SU-DHL-6 (cell line): ENCODE data around the gene ACY1.

Experiments used
- H2AFZ ChIP-seq: fragments of 200-600 bp; sonication (generic); 2 replicates; pipeline ENCODE4 v1.6.1; 2014; ENCODE audit warnings: low read depth, mild to moderate bottlenecking, moderate library complexity, mixed read lengths, antibody characterized with exemption, low read length; ENCODE audit not compliant: severe bottlenecking
- H3F3A ChIP-seq: fragments of 200-600 bp; shearing (Covaris generic); 2 replicates; pipeline ENCODE4 v1.6.0; 2016; ENCODE audit warnings: antibody characterized with exemption, mild to moderate bottlenecking; ENCODE audit not compliant: insufficient read depth
- H3K27ac ChIP-seq: fragments of 200-600 bp; sonication (generic); 2 replicates; pipeline ENCODE4 v1.5.1; 2016; ENCODE audit warnings: low read depth, mild to moderate bottlenecking, low read length, moderate library complexity, mixed read lengths
- H3K27me3 ChIP-seq: fragments of 200-600 bp; sonication (generic), shearing (Covaris generic); 2 replicates; pipeline ENCODE4 v1.6.0; 2014; ENCODE audit warnings: mild to moderate bottlenecking, low read length
- H3K36me3 ChIP-seq: fragments of 200-600 bp; sonication (generic); 2 replicates; pipeline ENCODE4 v1.6.1; 2014; ENCODE audit warnings: mild to moderate bottlenecking, low read length, mixed read lengths
- H3K4me2 ChIP-seq: fragments of 300-600, 200-600 bp; shearing (Covaris generic), sonication (generic); 2 replicates; pipeline ENCODE4 v1.6.0; 2014; ENCODE audit warnings: low read length, low read depth, mild to moderate bottlenecking; ENCODE audit not compliant: poor library complexity, severe bottlenecking
- H3K4me3 ChIP-seq: fragments of 200-600 bp; sonication (generic); 2 replicates; pipeline ENCODE4 v1.5.1; 2014; ENCODE audit warnings: antibody characterized with exemption, low read length, mild to moderate bottlenecking, mixed read lengths; ENCODE audit not compliant: insufficient read depth, poor library complexity, severe bottlenecking
- H3K79me2 ChIP-seq: fragments of 200-600 bp; sonication (generic); 2 replicates; pipeline ENCODE4 v1.6.1; 2014; ENCODE audit warnings: mild to moderate bottlenecking, low read length, moderate library complexity; ENCODE audit not compliant: insufficient read depth
- H3K9ac ChIP-seq: fragments of 200-600 bp; sonication (generic); 2 replicates; pipeline ENCODE4 v1.7.0; 2014; ENCODE audit warnings: mild to moderate bottlenecking, low read length
- H3K9me2 ChIP-seq: fragments of 200-600 bp; sonication (generic); replicated peaks from 2 replicates; pipeline ENCODE4 v1.6.1; 2014; ENCODE audit warnings: low read length; ENCODE audit not compliant: insufficient read depth
- H3K9me3 ChIP-seq: fragments of 200-600 bp; sonication (generic); 2 replicates; pipeline ENCODE4 v1.6.1; 2014; ENCODE audit warnings: low read length, mixed read lengths; ENCODE audit not compliant: insufficient read depth
- H4K20me1 ChIP-seq: fragments of 200-600 bp; sonication (generic); 2 replicates; pipeline ENCODE4 v1.6.1; 2014; ENCODE audit warnings: low read depth, mild to moderate bottlenecking, antibody characterized with exemption, low read length, moderate library complexity, mixed read lengths
- EZH2phosphoT487 ChIP-seq: fragments of 200-600 bp; sonication (generic), shearing (Covaris generic); conservative IDR thresholded peaks from 2 replicates; pipeline ENCODE4 v1.6.1; 2018; ENCODE audit warnings: mild to moderate bottlenecking, antibody characterized with exemption, low read length, moderate library complexity, mixed read lengths
- TF ChIP-seq, protein P1 (sequence below): fragments of 200-600 bp; sonication (generic); IDR thresholded peaks from one replicate; pipeline ENCODE4 v1.5.1; 2017; ENCODE audit warnings: antibody characterized with exemption, mild to moderate bottlenecking, low read length, moderate library complexity; ENCODE audit not compliant: insufficient read depth, poor library complexity, severe bottlenecking

Gene ACY1

DNA sequence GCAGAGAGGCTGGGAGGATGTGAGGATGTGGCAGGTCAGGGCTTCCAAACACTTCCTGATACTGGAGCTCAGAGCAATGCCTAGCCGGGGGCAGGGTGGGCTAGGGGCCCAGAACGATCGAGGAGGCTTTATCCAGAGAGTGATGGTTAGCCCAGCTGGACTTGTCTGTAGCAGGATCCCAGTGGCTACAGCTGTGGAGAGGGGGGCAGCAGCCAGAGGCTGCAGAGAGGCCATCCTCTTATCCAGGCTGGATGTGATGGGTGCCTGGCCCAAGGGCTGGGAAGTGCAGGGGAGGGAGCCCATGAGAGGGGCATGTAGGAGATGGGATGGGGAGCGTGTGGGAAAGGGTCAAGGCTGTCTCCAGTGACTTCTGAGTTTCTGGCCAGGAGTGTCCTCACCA lies 36.5 kb upstream of the ACY1 start:
- H3K9ac ChIP-seq: no peak overlapping the region

DNA sequence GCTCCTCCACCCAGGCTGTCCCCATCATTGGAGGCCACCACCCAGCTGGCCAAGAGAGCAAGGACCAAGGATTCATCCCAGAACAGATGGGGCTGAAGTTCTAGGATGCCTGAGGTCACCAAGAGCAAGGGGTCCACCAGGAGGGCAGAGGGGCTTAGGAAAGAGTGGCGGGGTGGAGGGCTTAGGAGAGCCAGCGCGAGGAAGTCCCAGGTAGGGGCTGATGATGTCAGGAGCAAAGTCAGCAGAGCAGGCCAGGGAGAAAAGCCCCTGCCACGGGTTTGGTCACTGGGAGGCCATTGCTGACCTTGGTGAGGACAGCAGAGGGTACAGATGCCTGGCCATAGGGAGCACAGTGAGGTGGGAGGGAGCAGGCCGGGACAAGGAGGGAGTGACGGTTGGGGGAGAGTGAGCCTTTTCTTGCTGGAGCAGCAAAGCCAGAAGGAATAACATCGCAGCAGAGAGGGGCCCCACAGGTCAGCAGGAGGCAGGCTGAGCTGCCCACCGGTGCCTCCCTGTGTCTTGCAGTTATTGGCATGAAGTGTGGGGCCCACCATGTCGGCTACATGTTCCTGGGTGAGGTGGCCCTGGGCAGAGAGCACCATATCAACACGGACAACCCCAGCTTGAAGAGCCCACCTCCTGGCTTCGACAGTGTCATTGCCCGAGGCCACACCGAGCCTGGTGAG lies 36.0 kb upstream of the ACY1 start:
- Histone ChIP-seq H3K27ac (no peak overlapping the region), H3K9ac (no peak overlapping the region), H3K36me3 (no peaks in the 10 kb centered on the region), H3K79me2 (no peaks in the 10 kb centered on the region), H2AFZ (no peak overlapping the region), H3K4me2 (no peak overlapping the region), H3K4me3 (no peak overlapping the region), H4K20me1 (no peaks in the 10 kb centered on the region), H3F3A (no peaks in the 10 kb centered on the region), H3K27me3 (no peaks in the 10 kb centered on the region), H3K9me2 (no peaks in the 10 kb centered on the region), H3K9me3 (no peaks in the 10 kb centered on the region)
- no peak for TF ChIP-seq EZH2phosphoT487
- TF ChIP-seq, protein P1, sequence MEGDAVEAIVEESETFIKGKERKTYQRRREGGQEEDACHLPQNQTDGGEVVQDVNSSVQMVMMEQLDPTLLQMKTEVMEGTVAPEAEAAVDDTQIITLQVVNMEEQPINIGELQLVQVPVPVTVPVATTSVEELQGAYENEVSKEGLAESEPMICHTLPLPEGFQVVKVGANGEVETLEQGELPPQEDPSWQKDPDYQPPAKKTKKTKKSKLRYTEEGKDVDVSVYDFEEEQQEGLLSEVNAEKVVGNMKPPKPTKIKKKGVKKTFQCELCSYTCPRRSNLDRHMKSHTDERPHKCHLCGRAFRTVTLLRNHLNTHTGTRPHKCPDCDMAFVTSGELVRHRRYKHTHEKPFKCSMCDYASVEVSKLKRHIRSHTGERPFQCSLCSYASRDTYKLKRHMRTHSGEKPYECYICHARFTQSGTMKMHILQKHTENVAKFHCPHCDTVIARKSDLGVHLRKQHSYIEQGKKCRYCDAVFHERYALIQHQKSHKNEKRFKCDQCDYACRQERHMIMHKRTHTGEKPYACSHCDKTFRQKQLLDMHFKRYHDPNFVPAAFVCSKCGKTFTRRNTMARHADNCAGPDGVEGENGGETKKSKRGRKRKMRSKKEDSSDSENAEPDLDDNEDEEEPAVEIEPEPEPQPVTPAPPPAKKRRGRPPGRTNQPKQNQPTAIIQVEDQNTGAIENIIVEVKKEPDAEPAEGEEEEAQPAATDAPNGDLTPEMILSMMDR: no peak

More for the DNA sequence above, 36.5 kb upstream of the ACY1 start:
- Histone ChIP-seq H3K4me2 (no peak overlapping the region), H3K27ac (no peak overlapping the region), H3K9me3 (no peaks in the 10 kb centered on the region), H3K4me3 (no peak overlapping the region), H3K27me3 (no peaks in the 10 kb centered on the region), H4K20me1 (no peaks in the 10 kb centered on the region), H3K9me2 (no peaks in the 10 kb centered on the region), H2AFZ (no peak overlapping the region), H3K79me2 (no peaks in the 10 kb centered on the region), H3K36me3 (no peaks in the 10 kb centered on the region), H3F3A (no peaks in the 10 kb centered on the region)
- no peak for TF ChIP-seq EZH2phosphoT487

DNA sequence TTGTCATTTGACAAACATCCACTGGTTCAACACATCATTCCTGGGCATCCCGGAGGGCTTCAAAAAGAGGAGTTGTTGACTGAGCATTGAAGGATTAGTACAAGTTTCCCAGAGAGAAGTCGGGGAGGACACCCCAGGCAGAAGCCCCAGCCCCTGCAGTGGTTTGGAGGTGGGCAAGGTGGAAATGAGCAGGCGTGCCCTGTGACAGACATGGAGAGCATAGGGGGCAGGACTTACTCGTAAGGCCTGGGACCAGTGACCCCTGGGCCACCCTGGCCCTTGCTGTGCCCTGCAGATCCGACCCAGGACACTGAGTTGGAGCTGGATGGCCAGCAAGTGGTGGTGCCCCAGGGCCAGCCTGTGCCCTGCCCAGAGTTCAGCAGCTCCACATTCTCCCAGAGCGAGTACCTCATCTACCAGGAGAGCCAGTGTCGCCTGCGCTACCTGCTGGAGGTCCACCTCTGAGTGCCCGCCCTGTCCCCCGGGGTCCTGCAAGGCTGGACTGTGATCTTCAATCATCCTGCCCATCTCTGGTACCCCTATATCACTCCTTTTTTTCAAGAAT lies 35.2 kb upstream of the ACY1 start:
- H4K20me1 ChIP-seq: no peaks in the 10 kb centered on the region
- H3K79me2 ChIP-seq: no peaks in the 10 kb centered on the region
- H3K9me3 ChIP-seq: no peaks in the 10 kb centered on the region
- H3K27ac ChIP-seq: no peak overlapping the region
- TF ChIP-seq EZH2phosphoT487: no peak
- TF ChIP-seq, protein P1: no peak
- H3F3A ChIP-seq: no peaks in the 10 kb centered on the region
- H3K9ac ChIP-seq: no peak overlapping the region
- no peaks in the 10 kb centered on the region for H3K9me2 ChIP-seq
- H3K4me2 ChIP-seq: no peak overlapping the region
- H2AFZ ChIP-seq: no peak overlapping the region
- no peaks in the 10 kb centered on the region for H3K36me3 ChIP-seq
- H3K27me3 ChIP-seq: no peaks in the 10 kb centered on the region
- H3K4me3 ChIP-seq: no peak overlapping the region

DNA sequence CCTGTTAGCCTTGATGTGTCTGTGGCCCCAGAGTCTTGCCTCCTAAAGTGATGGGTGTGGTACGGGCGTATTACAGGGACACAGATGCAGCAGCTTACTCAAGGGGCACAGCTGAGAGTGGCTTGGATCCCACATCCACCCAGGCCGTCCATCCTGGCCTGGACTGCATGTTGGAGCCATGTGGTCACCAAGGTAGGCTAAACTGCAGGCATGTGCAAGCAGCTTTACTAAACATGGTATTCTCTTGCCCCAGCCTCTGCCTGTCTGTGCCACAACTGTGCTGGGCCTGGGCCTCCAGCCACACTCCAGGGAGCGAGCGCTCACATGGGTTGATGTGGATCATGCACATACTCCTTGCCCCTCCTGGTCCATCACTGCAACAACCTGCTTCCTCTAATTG lies 34.2 kb upstream of the ACY1 start:
- Histone ChIP-seq H3K9ac (no peak overlapping the region), H4K20me1 (no peaks in the 10 kb centered on the region), H3K27ac (no peak overlapping the region), H2AFZ (no peak overlapping the region), H3K79me2 (no peaks in the 10 kb centered on the region), H3K9me2 (no peaks in the 10 kb centered on the region), H3F3A (no peaks in the 10 kb centered on the region), H3K4me2 (no peak overlapping the region), H3K36me3 (no peaks in the 10 kb centered on the region), H3K9me3 (no peaks in the 10 kb centered on the region), H3K27me3 (no peaks in the 10 kb centered on the region), H3K4me3 (no peak overlapping the region)
- no peak for TF ChIP-seq EZH2phosphoT487
- TF ChIP-seq, protein P1: no peak
